Natural killer cell (primary cell): Measurements from ENCODE around the gene RELA. TPM values are rescaled to one million over a fixed set of nuclear protein-coding genes. Genes with fewer than 3 reads are reported as not detected.

Experiments
- ATAC-seq, 3 donors: fragments of 150-1000 bp in 2 of 3; fragments of 200-7000 bp in 1 of 3; cut with Tn5 transposase; 1 replicate in 1 of 3; 2 replicates in 2 of 3; pipeline ENCODE4 v1.10.0; 2021; ENCODE audit warnings: mild to moderate bottlenecking in 2 of 3, moderate library complexity in 2 of 3
- DNase-seq, 2 donors: peaks; one replicate each; pipeline versions ENCODE4 v3.0.0 to v3.0.0-alpha.2; 2013 to 2021; ENCODE audit warnings: mixed read lengths in 1 of 2
- H3K27ac ChIP-seq: one replicate; pipeline ENCODE4 v1.5.1; 2013; ENCODE audit warnings: mild to moderate bottlenecking, low read length
- H3K27me3 ChIP-seq: one replicate; pipeline ENCODE4 v1.6.1; 2013; ENCODE audit warnings: low read length; ENCODE audit not compliant: control insufficient read depth, insufficient read depth
- H3K36me3 ChIP-seq: one replicate; pipeline ENCODE4 v1.6.1; 2013; ENCODE audit warnings: low read length; ENCODE audit not compliant: control insufficient read depth, insufficient read depth
- H3K4me1 ChIP-seq: one replicate; pipeline ENCODE4 v1.6.1; 2013; ENCODE audit warnings: low read length; ENCODE audit not compliant: control insufficient read depth, insufficient read depth
- H3K4me3 ChIP-seq: one replicate; pipeline ENCODE4 v1.5.1; 2013; ENCODE audit warnings: low read length
- H3K9me3 ChIP-seq: one replicate; pipeline ENCODE4 v1.6.1; 2013; ENCODE audit warnings: low read length; ENCODE audit not compliant: control insufficient read depth, insufficient read depth
- H3K27ac Mint-ChIP-seq, 2 donors: one replicate each; pipeline ENCODE4 v1.8.0; 2022; ENCODE audit warnings: mild to moderate bottlenecking in 2 of 2, mixed read lengths in 2 of 2, moderate library complexity in 1 of 2
- H3K27me3 Mint-ChIP-seq, 2 donors: one replicate each; pipeline ENCODE4 v1.8.0; 2022; ENCODE audit warnings: low read depth in 2 of 2, mixed read lengths in 2 of 2
- H3K36me3 Mint-ChIP-seq: one replicate; pipeline ENCODE4 v1.8.0; 2022; ENCODE audit warnings: mixed read lengths
- H3K4me1 Mint-ChIP-seq, 2 donors: one replicate each; pipeline ENCODE4 v1.8.0; 2022; ENCODE audit warnings: mixed read lengths in 2 of 2
- H3K4me3 Mint-ChIP-seq: one replicate; pipeline ENCODE4 v1.8.0; 2022; ENCODE audit warnings: mild to moderate bottlenecking, moderate library complexity, mixed read lengths
- H3K9me3 Mint-ChIP-seq, 2 donors: one replicate each; pipeline ENCODE4 v1.8.0; 2022; ENCODE audit warnings: mixed read lengths in 2 of 2
- CTCF ChIP-seq: fragments of 200-600 bp; IDR thresholded peaks from one replicate; pipeline ENCODE4 v1.8.0; 2022; ENCODE audit warnings: antibody characterized with exemption
- WGBS: methylation state at CpG from one replicate; pipeline ENCODE4 v1.1.7; 2013; ENCODE audit warnings: missing lambda C conversion rate; ENCODE audit not compliant: insufficient coverage; 5-methylcytosine and 5-hydroxymethylcytosine counted together
- intact Hi-C: fragments of 100-400 bp; cut with micrococcal nuclease; formaldehyde crosslinking; loops from one replicate; pipeline ENCODE4 v1.14.2; 2022
- total RNA-seq, 4 donors: library from RNA; stranded (reverse); fragments of 120-200 nt in 1 of 4; gene quantifications; one replicate each; pipeline versions ENCODE4 v1.2.3 to v1.2.4, GENCODE V29; 2013 to 2022

RELA gene
- total RNA-seq, 3 donors from 2014 or later (not counting 1 experiment from before 2014, with no cell fraction given), result 319 to 380 (median 338) TPM

DNA sequence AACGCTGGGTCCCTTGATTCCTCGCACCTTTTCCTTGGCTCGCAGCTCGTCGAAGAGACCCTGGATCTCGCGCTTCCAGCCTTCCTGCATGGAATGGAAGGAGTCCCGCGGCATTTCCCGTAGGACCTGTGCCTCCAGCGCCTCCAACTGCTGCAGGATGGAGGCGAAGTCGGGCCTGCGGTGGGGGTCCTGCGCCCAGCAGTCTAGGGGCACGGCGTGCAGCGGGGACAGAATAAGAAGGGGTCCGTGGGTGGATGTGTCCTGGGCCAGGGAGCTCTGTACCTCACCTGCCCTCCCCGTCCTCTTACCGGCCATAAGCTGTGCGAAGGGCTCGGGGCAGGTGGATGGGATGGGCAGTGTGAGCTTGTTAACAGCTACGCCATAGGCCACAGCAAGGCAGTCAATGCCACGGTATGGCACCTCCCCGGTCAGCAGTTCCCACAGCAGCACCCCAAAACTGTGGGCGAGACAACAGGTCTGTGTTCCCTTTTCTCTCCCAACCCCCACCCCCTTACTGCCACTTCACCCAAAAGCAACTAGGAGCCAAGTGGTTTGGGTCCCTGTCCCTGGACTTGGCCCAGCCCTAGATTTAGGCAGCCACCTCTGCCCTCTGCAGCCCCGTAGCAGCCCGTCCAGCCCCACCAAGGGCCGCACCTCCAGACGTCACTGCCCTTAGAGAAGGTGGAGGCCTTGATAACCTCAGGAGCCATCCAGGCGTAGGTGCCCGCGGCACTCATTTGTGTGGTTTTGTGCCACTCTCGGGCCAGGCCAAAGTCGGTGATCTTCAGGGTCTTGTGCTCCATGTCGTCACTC lies 54.9 kb downstream of the RELA start:
- H3K27ac ChIP-seq, result no peak overlapping the region
- Mint-ChIP-seq H3K9me3 (no peaks in the 10 kb centered on the region), H3K27ac (no peak overlapping the region), H3K4me3 (no peak overlapping the region), H3K27me3 (no peaks in the 10 kb centered on the region), H3K36me3 (no peaks in the 10 kb centered on the region), H3K4me1 (peaks cover 27 to 38% of the 10 kb centered on the region in 2 donors)
- no peak for ATAC-seq
- intact Hi-C loops, result no loop called here
- no peaks in the 10 kb centered on the region for H3K9me3 ChIP-seq
- H3K36me3 ChIP-seq, result peaks cover 48% of the 10 kb centered on the region
- no peak overlapping the region for H3K4me3 ChIP-seq
- no peak for DNase-seq
- no peaks in the 10 kb centered on the region for H3K27me3 ChIP-seq
- H3K4me1 ChIP-seq, result peaks cover 32% of the 10 kb centered on the region
- WGBS, result 96% methylated on average over 37 of the region's 37 CpGs
- TF ChIP-seq CTCF, result no peak

DNA sequence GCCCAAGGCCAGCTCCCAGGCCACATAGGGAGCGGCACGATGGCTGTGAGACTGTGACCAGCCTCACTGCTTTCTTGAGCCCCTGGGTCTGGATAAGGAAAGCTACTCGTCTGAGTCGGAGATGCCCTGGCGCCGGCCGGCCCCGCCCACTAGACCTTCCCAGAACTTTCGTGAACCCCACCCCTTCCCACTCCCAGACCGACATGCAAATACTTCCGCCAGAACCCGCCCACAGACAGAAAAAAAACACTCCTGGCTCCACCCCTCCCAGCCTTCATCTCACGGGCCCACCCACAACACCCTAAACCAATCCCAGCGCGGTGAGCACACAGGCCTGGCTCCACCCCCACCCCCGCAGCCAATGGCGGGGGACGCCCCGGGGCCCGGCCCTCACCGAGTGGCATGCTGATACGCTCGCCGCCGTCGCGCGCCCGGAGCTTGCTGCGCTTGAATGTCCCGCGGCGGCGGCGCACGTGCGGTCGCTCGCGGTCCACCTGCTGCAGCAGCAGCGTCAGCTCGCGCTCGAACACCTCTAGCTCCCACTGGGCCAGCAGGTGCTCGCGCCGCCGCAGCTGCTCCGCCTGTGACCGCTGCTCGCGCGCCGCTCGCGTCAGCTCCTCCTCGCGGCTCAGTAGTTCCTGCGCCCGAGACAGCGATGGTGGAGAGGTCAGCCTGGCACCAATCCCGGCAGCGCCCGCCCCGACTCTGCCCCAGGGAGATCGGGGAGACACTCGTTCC lies 55.7 kb downstream of the RELA start:
- no peaks in the 10 kb centered on the region for H3K9me3 Mint-ChIP-seq
- DNase-seq (no peak), ATAC-seq (peak in 1 of 3 donors; percentile 26)

DNA sequence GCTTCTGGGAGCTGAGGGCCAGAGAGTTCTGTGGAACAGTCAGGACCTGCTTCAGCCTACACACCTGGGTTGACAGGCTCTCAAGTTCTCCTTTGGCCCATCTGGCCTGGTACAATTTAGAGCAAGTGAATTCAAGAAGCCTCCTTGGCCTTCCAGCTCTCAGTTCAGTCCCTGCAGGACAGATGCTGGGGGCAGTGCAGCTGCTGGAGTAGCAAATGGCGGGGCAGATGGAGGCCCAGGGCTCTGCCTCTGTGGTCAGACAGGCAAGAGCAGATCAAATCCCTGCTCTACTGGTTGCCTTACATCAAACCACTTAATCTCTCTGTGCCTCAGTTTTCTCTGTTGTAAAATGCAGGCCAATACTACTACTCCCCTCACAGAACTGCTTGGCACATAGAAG lies 58.5 kb downstream of the RELA start:
- Mint-ChIP-seq H3K9me3 (no peaks in the 10 kb centered on the region), H3K27ac (peak overlapping the region in 1 of 2 donors; percentile 56), H3K36me3 (no peaks in the 10 kb centered on the region), H3K4me1 (peaks cover 4% of the 10 kb centered on the region in 2 donors), H3K4me3 (no peak overlapping the region), H3K27me3 (no peaks in the 10 kb centered on the region)
- Histone ChIP-seq H3K4me3 (no peak overlapping the region), H3K27me3 (no peaks in the 10 kb centered on the region), H3K36me3 (peaks cover 47% of the 10 kb centered on the region), H3K9me3 (no peaks in the 10 kb centered on the region), H3K27ac (no peak overlapping the region), H3K4me1 (no peaks in the 10 kb centered on the region)
- TF ChIP-seq CTCF, result no peak
- no peak for ATAC-seq
- WGBS, result 90% methylated on average over 1 of the region's 1 CpG
- intact Hi-C loops, result no loop called here
- no peak for DNase-seq

More for the DNA sequence above, 55.7 kb downstream of the RELA start:
- Histone ChIP-seq H3K27ac (no peak overlapping the region), H3K36me3 (peaks cover 48% of the 10 kb centered on the region), H3K9me3 (no peaks in the 10 kb centered on the region), H3K4me3 (no peak overlapping the region), H3K4me1 (peaks cover 24% of the 10 kb centered on the region), H3K27me3 (no peaks in the 10 kb centered on the region)
- Mint-ChIP-seq H3K4me3 (no peak overlapping the region), H3K27me3 (no peaks in the 10 kb centered on the region), H3K27ac (no peak overlapping the region), H3K4me1 (peaks cover 22 to 31% of the 10 kb centered on the region in 2 donors), H3K36me3 (no peaks in the 10 kb centered on the region)
- WGBS, result 96% methylated on average over 67 of the region's 67 CpGs
- intact Hi-C loops, result no loop called here
- no peak for TF ChIP-seq CTCF

Other genes with a start within 250 kb of the RELA start
- 1,000 to 10,000 TPM; 1,031 to 1,768 (median 1,493) TPM for gene NEAT1, start 240.1 kb downstream of the RELA start, total RNA-seq
- gene MALAT1, start 163.9 kb downstream of the RELA start, total RNA-seq, result over 10,000 TPM; 32,911 to 36,726 (median 33,502) TPM
- gene SCYL1, start 137.8 kb downstream of the RELA start, total RNA-seq, result 10 to 100 TPM; 61.7 to 79.9 (median 71.3) TPM
- gene LTBP3, start 104.6 kb downstream of the RELA start, total RNA-seq, result 100 to 1,000 TPM; 121 to 155 (median 140) TPM
- gene ZNRD2, start 92.4 kb downstream of the RELA start, total RNA-seq, result 10 to 100 TPM; 40.9 to 64.1 (median 60.0) TPM
- 10 to 100 TPM; 41.4 to 52.4 (median 44.6) TPM for gene FAM89B, start 90.4 kb downstream of the RELA start, total RNA-seq
- gene EHBP1L1, start 86.9 kb downstream of the RELA start, total RNA-seq, result 100 to 1,000 TPM; 129 to 137 (median 135) TPM
- 10 to 100 TPM in 1 of 3 donors, 1 to 10 TPM in 2; 6.3 to 11.2 (median 7.1) TPM for gene KCNK7, start 67.1 kb downstream of the RELA start, total RNA-seq
- gene MAP3K11, start 48.7 kb downstream of the RELA start, total RNA-seq, result 10 to 100 TPM; 85.3 to 94.5 (median 94.0) TPM
- gene PCNX3, start 47.1 kb downstream of the RELA start, total RNA-seq, result 100 to 1,000 TPM; 101 to 105 (median 102) TPM
- gene SIPA1, start 24.8 kb downstream of the RELA start, total RNA-seq, result 100 to 1,000 TPM; 520 to 776 (median 743) TPM
- gene KAT5, start 49.3 kb upstream of the RELA start, total RNA-seq, result 100 to 1,000 TPM; 140 to 155 (median 146) TPM
- gene RNASEH2C, start 57.9 kb upstream of the RELA start, total RNA-seq, result 10 to 100 TPM; 34.6 to 45.6 (median 38.5) TPM
- 10 to 100 TPM; 13.9 to 22.5 (median 21.3) TPM for gene AP5B1, start 118.1 kb upstream of the RELA start, total RNA-seq
- gene OVOL1, start 124.1 kb upstream of the RELA start, total RNA-seq, result under 1 TPM in 2 of 3 donors, not detected in 1; 0.11 to 0.12 TPM
- 1 to 10 TPM in 1 of 3 donors, under 1 TPM in 2; 0.31 to 2.0 (median 0.54) TPM for gene SNX32, start 171.0 kb upstream of the RELA start, total RNA-seq
- gene CFL1, start 195.3 kb upstream of the RELA start, total RNA-seq, result 1,000 to 10,000 TPM; 1,035 to 1,220 (median 1,095) TPM
- 10 to 100 TPM; 71.6 to 93.4 (median 73.6) TPM for gene MUS81, start 197.5 kb upstream of the RELA start, total RNA-seq
- 10 to 100 TPM in 1 of 3 donors, 1 to 10 TPM in 2; 6.1 to 13.0 (median 9.8) TPM for gene EFEMP2, start 209.9 kb upstream of the RELA start, total RNA-seq
- gene CTSW, start 216.9 kb upstream of the RELA start, total RNA-seq, result 1,000 to 10,000 TPM in 1 of 3 donors, 100 to 1,000 TPM in 2; 765 to 1,016 (median 976) TPM
- gene FIBP, start 225.6 kb upstream of the RELA start, total RNA-seq, result 10 to 100 TPM; 36.5 to 47.9 (median 45.7) TPM
- 10 to 100 TPM; 22.6 to 36.1 (median 24.1) TPM for gene CCDC85B, start 227.8 kb upstream of the RELA start, total RNA-seq
- gene FOSL1, start 237.5 kb upstream of the RELA start, total RNA-seq, result 1 to 10 TPM; 3.4 to 9.0 (median 6.8) TPM